ENCODE measurements around the gene TDRD10. TPM values are rescaled to one million over a fixed set of nuclear protein-coding genes. Genes with fewer than 3 reads are reported as not detected.

TDRD10 gene
- total and polyA plus RNA-seq, 8 donors, result 0.13 to 4.7 (median 0.39) TPM

- WGBS, 2 donors, result 66 to 79% methylated on average over 3 of the region's 3 CpGs
- FAIRE-seq, result no peak
- intact Hi-C loops (cut with DNase I), result no loop called here
These were observed 71.1 kb downstream of the TDRD10 start for GRCh38 chr1:154573168-154573510.

GRCh38 chr1:154574716-154575115 lies 72.7 kb downstream of the TDRD10 start:
- Histone ChIP-seq H3K4me1 (no peaks in the 10 kb centered on the region), H3K36me3 (no peaks in the 10 kb centered on the region), H3K27ac (no peak overlapping the region), H3K4me3 (no peak overlapping the region), H3K9me3 (no peaks in the 10 kb centered on the region), H3K27me3 (no peaks in the 10 kb centered on the region)
- WGBS, 2 donors, result 12 to 15% methylated on average over 7 of the region's 7 CpGs
- intact Hi-C loops (cut with DNase I), result no loop called here
- no peak for DNase-seq
- ATAC-seq, result peak in 1 of 4 donors; percentile 24
- no peak for FAIRE-seq
- no peak for TF ChIP-seq CTCF (IDR thresholded peaks at IDR 0.05)

More at GRCh38 chr1:154573168-154573510, 71.1 kb downstream of the TDRD10 start:
- H3K27ac ChIP-seq, result no peak overlapping the region
- ATAC-seq (no peak), DNase-seq (no peak)
- H3K4me3 ChIP-seq, result no peak overlapping the region
- TF ChIP-seq CTCF (IDR thresholded peaks at IDR 0.05), result no peak
- H3K9me3 ChIP-seq, result no peaks in the 10 kb centered on the region
- no peaks in the 10 kb centered on the region for H3K27me3 ChIP-seq
- peaks cover 0 to under 1% (median 0%) of the 10 kb centered on the region in 3 donors for H3K4me1 ChIP-seq
- H3K36me3 ChIP-seq, result no peaks in the 10 kb centered on the region

- Histone ChIP-seq H3K4me3 (no peak overlapping the region), H3K4me1 (no peaks in the 10 kb centered on the region), H3K9me3 (no peaks in the 10 kb centered on the region), H3K27me3 (no peaks in the 10 kb centered on the region), H3K36me3 (no peaks in the 10 kb centered on the region), H3K27ac (no peak overlapping the region)
- WGBS, 2 donors, result 66 to 70% methylated on average over 10 of the region's 10 CpGs
- no peak for ATAC-seq
- no peak for DNase-seq
- no peak for TF ChIP-seq CTCF (IDR thresholded peaks at IDR 0.05)
- no peak for FAIRE-seq
- intact Hi-C loops (cut with DNase I), result no loop called here
These were observed 73.3 kb downstream of the TDRD10 start for GRCh38 chr1:154575147-154575927.

- no peak for FAIRE-seq
- H3K36me3 ChIP-seq, result peaks cover 0 to 4% (median 0%) of the 10 kb centered on the region in 3 donors
- no peak overlapping the region for H3K27ac ChIP-seq
- no peak overlapping the region for H3K4me3 ChIP-seq
- TF ChIP-seq CTCF (IDR thresholded peaks at IDR 0.05), result no peak
- intact Hi-C loops (cut with DNase I), result no loop called here
- no peaks in the 10 kb centered on the region for H3K27me3 ChIP-seq
- H3K9me3 ChIP-seq, result no peaks in the 10 kb centered on the region
- no peaks in the 10 kb centered on the region for H3K4me1 ChIP-seq
- WGBS, 2 donors, result 74 to 76% methylated on average over 8 of the region's 8 CpGs
- ATAC-seq, result no peak
- peak in 1 of 6 donors; percentile 55 for DNase-seq
These were observed 74.0 kb downstream of the TDRD10 start for GRCh38 chr1:154575951-154576566.

Data from pancreas (tissue), 10 donors.